ENCODE measurements around the gene MAFG. TPM values are rescaled to one million over a fixed set of nuclear protein-coding genes. Genes with fewer than 3 reads are reported as not detected.

The MAFG gene
- polyA plus RNA-seq, 3 donors from 2014 or later: 1.1 to 4.8 (median 1.3) TPM

- Mint-ChIP-seq H3K36me3 (no peaks in the 10 kb centered on the region), H3K4me1 (peaks cover 7 to 12% of the 10 kb centered on the region in 2 donors), H3K9me3 (no peaks in the 10 kb centered on the region), H3K27me3 (ENCODE audit: low read depth in 3 of 3) (peaks cover 3 to 12% (median 6%) of the 10 kb centered on the region in 3 donors), H3K4me3 (peak overlapping the region in 4 of 5 donors; percentile 65 to 73 (median 70)), H3K27ac (no peak overlapping the region)
- DNase-seq: peak in 2 of 3 donors; percentile 10 to 26
These were observed 333 bp downstream of the MAFG start for GRCh38 chr17:81927152-81927652.

GRCh38 chr17:81926451-81927151 is 934 bp downstream of the MAFG start:
- no peaks in the 10 kb centered on the region for H3K9me3 Mint-ChIP-seq
- peak overlapping the region; percentile 64 to 81 (median 69) for H3K4me3 Mint-ChIP-seq
- peaks cover 3 to 14% (median 6%) of the 10 kb centered on the region in 3 donors for H3K27me3 Mint-ChIP-seq (ENCODE audit: low read depth in 3 of 3)
- DNase-seq: peak in 1 of 3 donors; percentile 9
- no peaks in the 10 kb centered on the region for H3K36me3 Mint-ChIP-seq
- H3K4me1 Mint-ChIP-seq: peaks cover 7 to 12% of the 10 kb centered on the region in 2 donors
- peak overlapping the region in 4 of 6 donors; percentile 40 to 60 (median 52) for H3K27ac Mint-ChIP-seq

GRCh38 chr17:81925860-81926450 is 1.6 kb downstream of the MAFG start:
- Mint-ChIP-seq H3K9me3 (no peaks in the 10 kb centered on the region), H3K27me3 (ENCODE audit: low read depth in 3 of 3) (peaks cover 3 to 14% (median 6%) of the 10 kb centered on the region in 3 donors), H3K27ac (peak overlapping the region in 4 of 6 donors; percentile 26 to 60 (median 52)), H3K36me3 (no peaks in the 10 kb centered on the region), H3K4me3 (peak overlapping the region; percentile 64 to 81 (median 69)), H3K4me1 (peaks cover 7 to 12% of the 10 kb centered on the region in 2 donors)
- DNase-seq: no peak

GRCh38 chr17:81924557-81925532 is 2.7 kb downstream of the MAFG start:
- H3K4me1 Mint-ChIP-seq: peaks cover 7 to 12% of the 10 kb centered on the region in 2 donors
- no peak for DNase-seq
- H3K4me3 Mint-ChIP-seq: peak overlapping the region in 4 of 5 donors; percentile 9 to 81 (median 42)
- H3K36me3 Mint-ChIP-seq: no peaks in the 10 kb centered on the region
- no peaks in the 10 kb centered on the region for H3K9me3 Mint-ChIP-seq
- peaks cover 2 to 14% (median 3%) of the 10 kb centered on the region in 3 donors for H3K27me3 Mint-ChIP-seq (ENCODE audit: low read depth in 3 of 3)
- H3K27ac Mint-ChIP-seq: no peak overlapping the region

- no peak overlapping the region for H3K4me3 Mint-ChIP-seq
- H3K9me3 Mint-ChIP-seq: no peaks in the 10 kb centered on the region
- H3K27ac Mint-ChIP-seq: no peak overlapping the region
- H3K4me1 Mint-ChIP-seq: peaks cover 7 to 16% of the 10 kb centered on the region in 2 donors
- H3K27me3 Mint-ChIP-seq (ENCODE audit: low read depth in 3 of 3): peaks cover 2 to 14% (median 6%) of the 10 kb centered on the region in 3 donors
- H3K36me3 Mint-ChIP-seq: no peaks in the 10 kb centered on the region
- no peak for DNase-seq
These were observed 4.0 kb downstream of the MAFG start for GRCh38 chr17:81923302-81924260.

- no peak for DNase-seq
- peaks cover 5 to 16% (median 6%) of the 10 kb centered on the region in 3 donors for H3K27me3 Mint-ChIP-seq (ENCODE audit: low read depth in 3 of 3)
- H3K27ac Mint-ChIP-seq: no peak overlapping the region
- no peaks in the 10 kb centered on the region for H3K9me3 Mint-ChIP-seq
- peaks cover 13 to 21% of the 10 kb centered on the region in 2 donors for H3K4me1 Mint-ChIP-seq
- H3K4me3 Mint-ChIP-seq: no peak overlapping the region
- no peaks in the 10 kb centered on the region for H3K36me3 Mint-ChIP-seq
These were observed 4.8 kb downstream of the MAFG start for GRCh38 chr17:81922566-81923301.

GRCh38 chr17:81921996-81922565 is 5.5 kb downstream of the MAFG start:
- Mint-ChIP-seq H3K4me3 (no peak overlapping the region), H3K36me3 (no peaks in the 10 kb centered on the region), H3K27ac (no peak overlapping the region), H3K9me3 (no peaks in the 10 kb centered on the region), H3K4me1 (peaks cover 17 to 24% of the 10 kb centered on the region in 2 donors), H3K27me3 (ENCODE audit: low read depth in 3 of 3) (peaks cover 3 to 16% (median 6%) of the 10 kb centered on the region in 3 donors)
- DNase-seq: no peak

GRCh38 chr17:81921537-81921862 is 6.0 kb downstream of the MAFG start:
- H3K4me3 Mint-ChIP-seq: no peak overlapping the region
- H3K9me3 Mint-ChIP-seq: no peaks in the 10 kb centered on the region
- no peak overlapping the region for H3K27ac Mint-ChIP-seq
- peaks cover 22 to 29% of the 10 kb centered on the region in 2 donors for H3K4me1 Mint-ChIP-seq
- H3K27me3 Mint-ChIP-seq (ENCODE audit: low read depth in 3 of 3): peaks cover 3 to 12% (median 6%) of the 10 kb centered on the region in 3 donors
- DNase-seq: no peak
- no peaks in the 10 kb centered on the region for H3K36me3 Mint-ChIP-seq

- Mint-ChIP-seq H3K27me3 (ENCODE audit: low read depth in 3 of 3) (peaks cover 3 to 7% (median 6%) of the 10 kb centered on the region in 3 donors), H3K27ac (peak overlapping the region in 3 of 6 donors; percentile 43 to 74 (median 73)), H3K9me3 (no peaks in the 10 kb centered on the region), H3K4me3 (no peak overlapping the region), H3K4me1 (peaks cover 22 to 28% of the 10 kb centered on the region in 2 donors), H3K36me3 (peaks cover 0 to under 1% (median 0%) of the 10 kb centered on the region in 3 donors)
- DNase-seq: no peak
These were observed 6.7 kb downstream of the MAFG start for GRCh38 chr17:81920612-81921536.

- H3K4me3 Mint-ChIP-seq: peak overlapping the region in 4 of 5 donors; percentile 10 to 91 (median 89)
- H3K36me3 Mint-ChIP-seq: peaks cover 0 to 3% (median 0%) of the 10 kb centered on the region in 3 donors
- H3K27ac Mint-ChIP-seq: peak overlapping the region in 4 of 6 donors; percentile 20 to 84 (median 54)
- H3K9me3 Mint-ChIP-seq: no peaks in the 10 kb centered on the region
- peaks cover 27 to 31% of the 10 kb centered on the region in 2 donors for H3K4me1 Mint-ChIP-seq
- no peak for DNase-seq
- peaks cover 3 to 7% (median 4%) of the 10 kb centered on the region in 3 donors for H3K27me3 Mint-ChIP-seq (ENCODE audit: low read depth in 3 of 3)
These were observed 8.5 kb downstream of the MAFG start for GRCh38 chr17:81918832-81919545.
